ENCODE data around the gene TECTB.

- TF ChIP-seq CTCF (IDR thresholded peaks at IDR 0.05; ENCODE audit: borderline replicate concordance, extremely low read depth, low read length, poor library complexity, severe bottlenecking) (no peak), EZH2 (IDR thresholded peaks at IDR 0.05; ENCODE audit: borderline replicate concordance, low read depth, low read length, severe bottlenecking) (no peak)
These were observed 61.1 kb downstream of the TECTB start for GRCh38 chr10:112344261-112344660.

Measured in DND-41 (cell line).